Motor neuron (in vitro differentiated cells): ENCODE data around the gene CLDN24. TPM values are rescaled to one million over a fixed set of nuclear protein-coding genes. Genes with fewer than 3 reads are reported as not detected.

Experiments used
- ATAC-seq, 8 experiments: fragments of 200-7000 bp; cut with Tn5 transposase; replicated peaks in 6 of 8; 2 replicates each; pipeline ENCODE4 v1.8.0; 2021; ENCODE audit warnings: mild to moderate bottlenecking in 8 of 8, moderate library complexity in 8 of 8
- H3K27ac ChIP-seq, 2 donors: fragments of 250-450 bp; sonication (Bioruptor Pico); 2 replicates each; pipeline ENCODE4 v1.9.0; 2021; ENCODE audit warnings: antibody characterized with exemption in 2 of 2, mild to moderate bottlenecking in 2 of 2, moderate library complexity in 1 of 2
- H3K4me1 ChIP-seq, 2 donors: fragments of 250-450 bp; sonication (Bioruptor Pico); replicated peaks in 1 of 2; 2 replicates each; pipeline ENCODE4 v1.6.1; 2021; ENCODE audit warnings: antibody characterized with exemption in 2 of 2, mild to moderate bottlenecking in 2 of 2, moderate library complexity in 1 of 2
- H3K4me3 ChIP-seq, 5 donors: fragments of 250-450 bp; sonication (Bioruptor Pico); 2 replicates each; pipeline ENCODE4 v1.9.0; 2021; ENCODE audit warnings: antibody characterized with exemption in 5 of 5, mild to moderate bottlenecking in 5 of 5, moderate library complexity in 4 of 5
- WGBS, 10 experiments: fragments of 450-650 bp; shearing (Covaris generic); methylation state at CpG; one replicate each; pipeline ENCODE4 v1.0.0; 2022; 5-methylcytosine and 5-hydroxymethylcytosine counted together
- in situ Hi-C, 9 experiments: fragments of 400-800 bp; cut with MboI; loops; one replicate each; pipeline ENCODE4 v1.15.0; 2021; ENCODE audit warnings: low sequenced_read_pairs in 9 of 9, low pct_unique_long_range_greater_than_20kb in 2 of 9; ENCODE audit not compliant: unreplicated experiment in 9 of 9
- total RNA-seq, 8 experiments: library from RNA; unstranded; fragments of 300-600 nt; gene quantifications; 2 replicates each; pipeline versions ENCODE4 v1.2.3 to v1.2.4, GENCODE V29; 2022

Gene CLDN24
- total RNA-seq, 8 experiments from 2014 or later = 0.50 to 2.3 (median 1.4) TPM; not detected in 4

DNA sequence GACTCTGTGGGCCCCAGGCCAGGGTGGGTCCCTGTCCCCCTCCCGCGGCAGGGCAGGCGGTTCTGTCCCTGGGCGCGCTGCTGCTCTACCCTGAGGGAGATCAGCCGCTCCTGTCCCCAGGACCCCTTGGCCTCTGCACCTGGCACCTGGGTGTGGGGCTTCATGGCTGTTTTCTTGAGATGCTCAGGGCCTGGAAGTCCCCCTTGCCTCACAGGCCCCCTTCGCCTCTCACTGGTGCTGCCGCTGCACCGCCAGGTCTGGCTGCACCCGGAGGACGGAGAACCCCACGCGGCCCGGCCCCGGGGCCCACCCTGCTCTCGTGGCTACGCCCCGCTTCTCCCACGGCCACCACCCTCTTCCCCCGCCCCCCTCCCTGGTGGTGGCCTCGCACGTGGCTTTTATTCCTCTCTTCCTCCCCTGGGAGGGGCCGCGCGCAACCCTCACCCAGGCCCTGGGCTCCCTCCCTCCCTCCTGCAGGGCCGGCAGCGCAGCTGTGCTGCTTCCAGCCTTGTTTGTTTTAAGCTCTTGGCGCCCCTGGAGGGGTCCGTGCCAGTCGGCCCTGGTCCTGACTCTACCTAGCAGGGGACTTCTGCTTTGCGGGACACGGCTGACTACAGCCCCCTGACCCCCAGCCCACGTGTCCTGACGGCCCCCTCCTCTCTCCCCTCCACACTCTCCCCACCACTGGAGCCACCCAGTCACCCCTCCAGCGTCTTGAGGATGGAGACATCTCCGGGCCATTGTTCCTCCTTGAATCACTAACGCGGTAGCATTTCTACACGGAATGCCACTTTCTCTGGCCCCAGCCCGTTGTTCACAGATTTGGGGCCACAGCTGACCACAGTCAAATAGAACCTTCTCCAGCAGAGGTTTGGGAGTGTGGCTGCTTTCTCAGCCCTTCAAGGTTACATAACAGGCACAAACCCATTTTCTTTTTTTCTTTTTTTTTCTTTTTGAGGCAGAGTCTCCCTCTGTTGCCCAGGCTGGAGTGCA, 20.6 kb upstream of the CLDN24 start:
- in situ Hi-C loops = no loop called here
- peak in 3 of 8 experiments; percentile 70 to 86 (median 76) for ATAC-seq
- peaks cover 5 to 8% of the 10 kb centered on the region in 2 donors for H3K4me1 ChIP-seq
- no peak overlapping the region for H3K27ac ChIP-seq
- no peak overlapping the region for H3K4me3 ChIP-seq
- 49 to 100% (median 79%) methylated on average over 3 to 5 of the region's 40 CpGs; no CpG with 5 or more reads in 5 of the 10 experiments for WGBS, 10 experiments

DNA sequence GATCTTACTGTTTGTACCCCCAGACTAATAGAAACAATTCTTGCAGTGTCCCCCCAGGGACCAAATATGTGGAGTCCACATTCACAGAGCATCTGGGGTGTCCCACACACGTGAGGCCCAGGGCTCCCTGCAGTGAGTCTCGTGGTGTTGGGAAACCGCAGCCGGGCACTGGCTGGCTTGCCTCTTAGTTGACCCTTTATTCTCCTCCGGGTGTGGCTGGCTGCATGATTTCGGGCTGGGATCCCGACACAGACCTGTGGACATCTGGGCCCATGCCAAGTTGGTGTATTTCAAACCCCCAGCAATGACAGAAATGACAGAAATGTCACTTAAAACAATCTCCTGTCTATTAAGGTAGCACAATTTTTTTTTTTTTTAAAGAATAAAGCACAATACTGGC, 15.6 kb upstream of the CLDN24 start:
- in situ Hi-C loops = no loop called here
- peak in 2 of 8 experiments; percentile 11 to 37 for ATAC-seq
- Histone ChIP-seq H3K27ac (no peak overlapping the region), H3K4me3 (no peak overlapping the region), H3K4me1 (no peaks in the 10 kb centered on the region)
- 0 to 100% (median 41%) methylated on average over 1 to 3 of the region's 7 CpGs; no CpG with 5 or more reads in 6 of the 10 experiments for WGBS, 10 experiments

DNA sequence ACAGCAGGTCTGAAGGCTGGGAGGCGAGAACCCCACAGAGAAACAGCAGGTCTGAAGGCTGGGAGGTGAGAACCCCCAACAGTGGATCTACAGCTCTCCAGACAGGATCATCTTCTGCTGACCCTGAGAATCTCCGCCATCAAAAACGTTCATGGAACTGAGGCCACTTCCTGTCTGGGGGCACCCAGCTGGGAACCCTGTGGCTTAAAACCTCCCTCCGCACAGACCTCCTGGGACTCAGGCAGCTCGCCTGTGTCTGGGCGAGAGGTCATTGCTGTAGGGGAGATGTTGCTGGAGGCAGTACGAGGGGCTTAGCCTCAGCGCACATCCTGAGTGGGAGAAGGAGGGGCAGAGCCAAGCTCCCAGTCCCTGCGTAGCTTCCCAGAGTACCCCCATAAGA, 15.1 kb upstream of the CLDN24 start:
- H3K4me1 ChIP-seq = no peaks in the 10 kb centered on the region
- no peak overlapping the region for H3K4me3 ChIP-seq
- no peak overlapping the region for H3K27ac ChIP-seq
- 89 to 100% (median 98%) methylated on average over 1 to 5 of the region's 9 CpGs; no CpG with 5 or more reads in 6 of the 10 experiments for WGBS, 10 experiments
- no peak for ATAC-seq
- in situ Hi-C loops = no loop called here

DNA sequence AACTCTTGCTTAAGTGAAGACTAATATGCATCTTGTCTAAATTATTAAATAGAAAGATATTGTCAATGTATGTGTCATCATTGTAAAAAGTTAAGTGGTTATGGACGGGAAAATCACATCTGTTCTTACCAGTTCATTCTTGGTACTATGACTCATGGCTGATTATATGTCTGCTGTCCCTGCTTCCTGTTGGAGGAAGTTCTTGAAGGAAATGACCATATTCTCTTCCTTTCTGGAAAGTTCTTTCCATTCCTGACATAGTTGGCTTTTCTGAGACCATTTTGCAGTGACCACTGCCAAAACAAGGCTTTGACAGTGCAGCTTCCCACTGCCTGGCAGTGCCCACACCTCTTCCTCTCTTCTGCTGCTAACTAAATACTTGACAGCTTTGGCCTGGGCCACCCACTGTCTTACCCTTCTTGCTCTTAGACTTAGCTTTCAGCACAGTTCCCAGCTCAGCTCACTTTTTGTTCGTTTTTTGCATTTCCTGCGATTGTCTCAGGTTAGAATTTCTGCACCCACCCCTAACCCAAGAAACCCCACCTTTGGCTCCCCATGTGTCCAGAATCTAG, 13.2 kb upstream of the CLDN24 start:
- no peaks in the 10 kb centered on the region for H3K4me1 ChIP-seq
- ATAC-seq = peak in 3 of 8 experiments; percentile 35 to 87 (median 70)
- 14 to 100% (median 67%) methylated on average over 1 to 3 of the region's 3 CpGs; no CpG with 5 or more reads in 1 of the 10 experiments for WGBS, 10 experiments
- H3K27ac ChIP-seq = no peak overlapping the region
- H3K4me3 ChIP-seq = no peak overlapping the region
- in situ Hi-C loops = no loop called here

GRCh38 chr4:183333983-183334382, 11.8 kb upstream of the CLDN24 start:
- H3K27ac ChIP-seq = no peak overlapping the region
- 34 to 100% (median 94%) methylated on average over 1 to 6 of the region's 6 CpGs; no CpG with 5 or more reads in 2 of the 10 experiments for WGBS, 10 experiments
- peak in 2 of 8 experiments; percentile 22 to 59 for ATAC-seq
- in situ Hi-C loops = no loop called here
- no peak overlapping the region for H3K4me3 ChIP-seq
- H3K4me1 ChIP-seq = no peaks in the 10 kb centered on the region

DNA sequence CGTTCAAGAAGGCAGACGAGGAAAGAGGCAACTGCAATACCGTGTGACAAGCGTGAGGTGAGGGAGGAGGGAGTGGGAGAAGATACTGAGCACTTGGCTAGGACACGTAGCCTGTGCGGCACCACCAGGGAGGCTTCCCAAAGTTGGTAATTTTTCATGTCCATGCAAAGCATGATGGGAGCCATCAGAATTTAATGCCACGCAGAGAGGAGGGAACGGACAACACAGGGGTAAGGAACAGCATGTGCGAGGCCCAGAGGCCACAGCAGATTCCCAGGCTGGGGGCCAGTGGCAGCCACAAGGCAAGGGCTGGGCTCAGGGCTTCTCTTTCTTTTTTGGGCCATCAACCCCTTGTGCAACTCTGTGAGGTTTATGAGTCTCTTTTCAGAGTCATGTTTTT, 11.0 kb upstream of the CLDN24 start:
- no peak overlapping the region for H3K27ac ChIP-seq
- WGBS, 10 experiments = 65 to 100% (median 90%) methylated on average over 3 to 8 of the region's 9 CpGs; no CpG with 5 or more reads in 2 of the 10 experiments
- ATAC-seq = no peak
- no peak overlapping the region for H3K4me3 ChIP-seq
- in situ Hi-C loops = no loop called here
- no peaks in the 10 kb centered on the region for H3K4me1 ChIP-seq

GRCh38 chr4:183332447-183332846, 10.2 kb upstream of the CLDN24 start:
- in situ Hi-C loops = no loop called here
- H3K27ac ChIP-seq = no peak overlapping the region
- H3K4me1 ChIP-seq = no peaks in the 10 kb centered on the region
- WGBS, 10 experiments = 80 to 100% (median 93%) methylated on average over 1 to 10 of the region's 11 CpGs; no CpG with 5 or more reads in 1 of the 10 experiments
- no peak overlapping the region for H3K4me3 ChIP-seq
- ATAC-seq = no peak

GRCh38 chr4:183330841-183331240, 8.6 kb upstream of the CLDN24 start:
- H3K4me3 ChIP-seq = no peak overlapping the region
- no peaks in the 10 kb centered on the region for H3K4me1 ChIP-seq
- 40 to 100% (median 90%) methylated on average over 1 to 2 of the region's 2 CpGs; no CpG with 5 or more reads in 3 of the 10 experiments for WGBS, 10 experiments
- H3K27ac ChIP-seq = no peak overlapping the region
- no peak for ATAC-seq
- in situ Hi-C loops = no loop called here

GRCh38 chr4:183329954-183330742, 7.9 kb upstream of the CLDN24 start:
- WGBS, 10 experiments = 69 to 100% (median 87%) methylated on average over 1 to 8 of the region's 10 CpGs
- no peaks in the 10 kb centered on the region for H3K4me1 ChIP-seq
- no peak overlapping the region for H3K4me3 ChIP-seq
- in situ Hi-C loops = no loop called here
- ATAC-seq = peak in 1 of 8 experiments; percentile 53
- H3K27ac ChIP-seq = no peak overlapping the region

DNA sequence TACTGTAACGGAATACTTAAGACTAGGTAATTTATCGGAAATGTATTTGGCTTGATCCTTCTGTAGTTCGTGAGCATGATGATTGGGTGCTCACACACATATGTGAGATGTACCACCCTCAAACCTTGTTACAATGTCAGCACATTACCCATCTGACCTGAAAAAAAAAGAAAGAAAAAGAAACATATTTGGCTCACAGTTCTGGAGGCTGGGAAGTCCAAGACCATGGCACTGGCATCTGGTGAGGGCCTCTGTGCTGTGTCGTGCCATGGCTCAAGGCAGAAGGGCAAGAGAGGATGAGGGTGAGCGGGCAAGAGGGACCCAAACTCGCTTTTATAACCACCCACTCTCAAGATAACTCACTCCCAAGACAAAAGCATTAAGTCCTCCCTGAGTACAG, 7.0 kb upstream of the CLDN24 start:
- no peak for ATAC-seq
- in situ Hi-C loops = no loop called here
- Histone ChIP-seq H3K4me1 (no peaks in the 10 kb centered on the region), H3K4me3 (no peak overlapping the region), H3K27ac (no peak overlapping the region)
- 83 to 100% (median 99%) methylated on average over 1 to 6 of the region's 6 CpGs; no CpG with 5 or more reads in 2 of the 10 experiments for WGBS, 10 experiments

GRCh38 chr4:183328832-183329231, 6.6 kb upstream of the CLDN24 start:
- in situ Hi-C loops = no loop called here
- Histone ChIP-seq H3K4me3 (no peak overlapping the region), H3K27ac (no peak overlapping the region), H3K4me1 (no peaks in the 10 kb centered on the region)
- no peak for ATAC-seq
- WGBS, 10 experiments = 74 to 100% (median 80%) methylated on average over 2 to 4 of the region's 7 CpGs; no CpG with 5 or more reads in 1 of the 10 experiments

DNA sequence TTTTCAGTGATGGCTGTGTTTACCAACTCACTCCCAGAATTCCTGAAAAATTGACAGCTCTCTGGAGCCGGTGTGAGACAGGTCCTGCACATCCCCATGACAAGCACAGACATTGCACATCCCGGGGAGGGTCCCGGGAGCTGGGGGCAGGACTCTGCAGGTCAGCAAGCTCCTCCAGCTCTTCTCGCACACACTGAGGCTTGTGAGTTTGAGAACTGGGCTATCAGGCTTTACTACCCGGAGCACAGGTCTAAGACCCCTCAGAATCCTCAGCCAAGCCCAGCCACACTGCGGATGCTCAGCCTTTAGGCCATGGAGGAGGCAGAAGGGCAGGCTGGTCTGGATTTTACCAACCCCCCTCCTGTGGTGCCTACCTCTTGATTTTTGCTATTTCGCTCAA, 5.6 kb upstream of the CLDN24 start:
- WGBS, 10 experiments = 89 to 100% (median 97%) methylated on average over 1 to 6 of the region's 7 CpGs; no CpG with 5 or more reads in 3 of the 10 experiments
- H3K27ac ChIP-seq = no peak overlapping the region
- no peak for ATAC-seq
- no peak overlapping the region for H3K4me3 ChIP-seq
- no peaks in the 10 kb centered on the region for H3K4me1 ChIP-seq
- in situ Hi-C loops = no loop called here
